Lower leg skin (tissue), 3 donors: Measurements from ENCODE around the gene SGIP1.

ENCODE experiments used
- CTCF ChIP-seq, 3 donors: fragments of 450-650 bp; IDR thresholded peaks; one replicate each; pipeline ENCODE4 v1.5.1; 2016; ENCODE audit warnings: antibody characterized with exemption in 3 of 3, mild to moderate bottlenecking in 3 of 3, moderate library complexity in 2 of 3
- POLR2A ChIP-seq, 2 donors: fragments of 450-650 bp; IDR thresholded peaks; one replicate each; pipeline ENCODE4 v1.6.1; 2016 to 2017; ENCODE audit warnings: antibody characterized with exemption in 2 of 2, mild to moderate bottlenecking in 1 of 2, moderate library complexity in 1 of 2

- TF ChIP-seq CTCF (IDR thresholded peaks at IDR 0.05) (no peak), POLR2A (IDR thresholded peaks at IDR 0.05) (no peak)
Measured at GRCh38 chr1:66506393-66506687, 27.6 kb upstream of the SGIP1 start.
